Stimulated activated CD4-positive, alpha-beta T cell treated with anti-CD3 and anti-CD28 coated beads, Interleukin-12 subunit alpha, Interleukin-12 subunit beta, amount 100 ng/mL, for 4 hours (primary cell): ENCODE results near the gene THSD4.

Experiments
- DNase-seq: peaks from one replicate; pipeline ENCODE4 v3.0.0-alpha.2; 2020

The THSD4 gene

GRCh38 chr15:71334873-71335272 lies 219.6 kb downstream of the THSD4 start:
- DNase-seq = no peak

- DNase-seq = no peak
Observed at GRCh38 chr15:71335591-71335990, 220.3 kb downstream of the THSD4 start.

- no peak for DNase-seq
Observed at GRCh38 chr15:71336671-71337070, 221.4 kb downstream of the THSD4 start.

GRCh38 chr15:71337197-71337845 lies 222.1 kb downstream of the THSD4 start:
- no peak for DNase-seq

- DNase-seq = no peak
Observed at GRCh38 chr15:71338265-71338664, 223.0 kb downstream of the THSD4 start.

GRCh38 chr15:71338827-71339542 lies 223.7 kb downstream of the THSD4 start:
- no peak for DNase-seq

GRCh38 chr15:71341811-71342550 lies 226.7 kb downstream of the THSD4 start:
- DNase-seq = no peak

- DNase-seq = no peak
Observed at GRCh38 chr15:71342658-71343057, 227.4 kb downstream of the THSD4 start.

GRCh38 chr15:71344316-71344715 lies 229.0 kb downstream of the THSD4 start:
- DNase-seq = no peak

GRCh38 chr15:71345186-71345585 lies 229.9 kb downstream of the THSD4 start:
- no peak for DNase-seq

GRCh38 chr15:71346464-71346863 lies 231.2 kb downstream of the THSD4 start:
- DNase-seq = no peak

GRCh38 chr15:71348597-71348996 lies 233.3 kb downstream of the THSD4 start:
- DNase-seq = no peak

GRCh38 chr15:71349336-71349735 lies 234.1 kb downstream of the THSD4 start:
- DNase-seq = no peak

GRCh38 chr15:71349736-71350526 lies 234.7 kb downstream of the THSD4 start:
- DNase-seq = no peak

- DNase-seq = no peak
Observed at GRCh38 chr15:71350622-71351378, 235.5 kb downstream of the THSD4 start.

- no peak for DNase-seq
Observed at GRCh38 chr15:71352125-71352524, 236.9 kb downstream of the THSD4 start.

- no peak for DNase-seq
Observed at GRCh38 chr15:71352765-71353164, 237.5 kb downstream of the THSD4 start.

- no peak for DNase-seq
Observed at GRCh38 chr15:71353171-71353570, 237.9 kb downstream of the THSD4 start.

GRCh38 chr15:71355268-71355667 lies 240.0 kb downstream of the THSD4 start:
- no peak for DNase-seq

GRCh38 chr15:71357321-71357732 lies 242.1 kb downstream of the THSD4 start:
- no peak for DNase-seq

- no peak for DNase-seq
Observed at GRCh38 chr15:71357967-71358366, 242.7 kb downstream of the THSD4 start.

GRCh38 chr15:71359246-71359645 lies 244.0 kb downstream of the THSD4 start:
- DNase-seq = no peak
